ENCODE results near the gene RIMKLB.
"Not testable (repeated sequence)": the region's sequence is repeated elsewhere in the genome, so short reads cannot be mapped to it uniquely, and the experiment has no call there.

Gene RIMKLB

DNA sequence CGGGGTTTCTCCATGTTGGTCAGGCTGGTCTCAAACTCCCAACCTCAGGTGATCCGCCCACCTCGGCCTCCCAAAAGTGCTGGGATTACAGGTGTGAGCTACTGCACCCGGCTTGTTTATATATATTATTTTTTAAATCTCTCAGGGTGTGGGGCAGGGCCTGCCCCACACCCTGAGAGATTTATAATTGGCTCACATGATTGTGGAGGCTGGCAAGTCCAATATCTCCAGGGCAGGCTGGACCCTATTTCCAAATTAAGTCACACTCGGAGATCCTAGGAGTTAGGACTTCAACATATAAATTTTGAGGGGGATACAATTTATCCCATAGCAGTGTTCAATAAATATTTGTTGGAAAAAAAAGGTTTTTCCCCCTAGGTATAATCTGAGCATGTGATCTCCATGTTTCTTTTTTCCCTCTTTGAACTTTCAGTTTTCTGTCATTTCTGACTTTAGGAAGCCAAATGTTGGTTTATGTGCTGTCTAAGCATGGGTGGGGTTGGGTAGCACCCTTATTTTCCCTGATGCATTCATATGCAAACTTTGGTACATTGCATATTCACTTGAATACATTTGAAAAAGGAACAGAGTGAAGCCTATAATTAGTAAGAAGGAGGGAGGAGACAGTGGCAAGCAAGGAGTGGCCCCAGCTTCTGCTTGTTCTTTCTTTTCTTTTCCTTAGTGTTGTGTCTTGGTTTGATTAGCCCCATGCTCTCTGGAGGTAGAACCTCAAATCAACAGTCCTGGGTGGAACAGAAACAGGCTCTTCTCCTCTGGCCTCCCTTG is 116.0 kb downstream of the RIMKLB start:
- no peaks in the 10 kb centered on the region for H3K36me3 ChIP-seq (ENCODE audit: control insufficient read depth, insufficient read depth, low read length)
- H3K4me1 ChIP-seq (ENCODE audit: control insufficient read depth, insufficient read depth, low read length), result no peaks in the 10 kb centered on the region
- H3K4me3 ChIP-seq (ENCODE audit: low read length), result no peak overlapping the region
- H3K9ac ChIP-seq (ENCODE audit: low read length), result no peak overlapping the region
- H3K27me3 ChIP-seq (ENCODE audit: control insufficient read depth, insufficient read depth, low read length), result no peaks in the 10 kb centered on the region
- no peak overlapping the region for H3K27ac ChIP-seq (ENCODE audit: low read depth, low read length)

DNA sequence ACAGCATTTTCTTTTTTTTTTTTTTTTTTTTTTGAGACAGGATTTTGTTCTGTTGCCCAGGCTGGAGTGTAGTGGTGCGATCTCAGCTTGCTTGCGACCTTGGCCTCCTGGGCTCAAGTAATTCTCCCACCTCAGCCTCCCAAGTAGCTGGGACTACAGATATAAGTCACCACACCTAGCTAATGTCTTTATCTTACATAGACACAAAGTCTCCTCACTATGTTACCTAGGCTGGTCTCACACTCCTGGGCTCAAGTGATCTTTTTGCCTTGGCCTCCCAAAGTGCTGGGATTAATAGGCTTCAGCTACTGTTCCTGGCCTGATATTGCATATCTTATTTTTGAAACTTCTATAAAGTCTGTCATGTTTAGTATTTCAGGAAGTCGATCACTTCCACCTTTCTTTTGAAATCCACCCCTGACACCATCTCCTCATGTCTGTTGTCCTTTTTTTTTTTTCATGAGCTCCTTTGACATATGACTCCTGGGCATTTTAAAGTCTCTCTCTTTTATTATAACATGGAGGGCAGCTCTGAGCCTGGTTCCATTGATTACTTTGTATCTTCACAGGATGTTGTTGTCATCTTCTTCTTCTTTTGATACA is 118.8 kb downstream of the RIMKLB start:
- no peaks in the 10 kb centered on the region for H3K4me1 ChIP-seq (ENCODE audit: control insufficient read depth, insufficient read depth, low read length)
- H3K4me3 ChIP-seq (ENCODE audit: low read length), result no peak overlapping the region
- H3K9ac ChIP-seq (ENCODE audit: low read length), result no peak overlapping the region
- H3K27ac ChIP-seq (ENCODE audit: low read depth, low read length), result no peak overlapping the region
- H3K36me3 ChIP-seq (ENCODE audit: control insufficient read depth, insufficient read depth, low read length), result no peaks in the 10 kb centered on the region
- H3K27me3 ChIP-seq (ENCODE audit: control insufficient read depth, insufficient read depth, low read length), result no peaks in the 10 kb centered on the region

DNA sequence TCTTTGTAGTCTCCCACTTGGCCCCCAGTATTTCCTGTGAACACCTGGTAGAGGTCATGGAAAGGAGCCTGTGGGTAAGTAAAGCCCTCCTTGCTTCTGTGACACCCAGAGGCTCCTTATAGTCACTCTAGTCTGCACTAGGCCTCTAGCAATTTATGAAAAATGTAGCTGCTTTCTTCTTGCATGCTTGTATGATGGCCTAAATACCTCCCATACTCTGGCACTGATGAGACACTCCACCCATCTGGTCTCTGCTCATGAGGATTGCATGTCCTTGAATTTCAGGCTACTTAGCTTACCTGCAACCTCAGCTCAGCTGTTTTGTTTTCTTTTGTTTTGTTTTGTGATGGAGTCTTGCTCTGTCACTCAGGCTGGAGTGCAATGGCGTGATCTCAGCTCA is 120.1 kb downstream of the RIMKLB start:
- Histone ChIP-seq H3K9ac (ENCODE audit: low read length) (no peak overlapping the region), H3K4me1 (ENCODE audit: control insufficient read depth, insufficient read depth, low read length) (no peaks in the 10 kb centered on the region), H3K27ac (ENCODE audit: low read depth, low read length) (no peak overlapping the region), H3K36me3 (ENCODE audit: control insufficient read depth, insufficient read depth, low read length) (no peaks in the 10 kb centered on the region), H3K27me3 (ENCODE audit: control insufficient read depth, insufficient read depth, low read length) (no peaks in the 10 kb centered on the region), H3K4me3 (ENCODE audit: low read length) (no peak overlapping the region)

DNA sequence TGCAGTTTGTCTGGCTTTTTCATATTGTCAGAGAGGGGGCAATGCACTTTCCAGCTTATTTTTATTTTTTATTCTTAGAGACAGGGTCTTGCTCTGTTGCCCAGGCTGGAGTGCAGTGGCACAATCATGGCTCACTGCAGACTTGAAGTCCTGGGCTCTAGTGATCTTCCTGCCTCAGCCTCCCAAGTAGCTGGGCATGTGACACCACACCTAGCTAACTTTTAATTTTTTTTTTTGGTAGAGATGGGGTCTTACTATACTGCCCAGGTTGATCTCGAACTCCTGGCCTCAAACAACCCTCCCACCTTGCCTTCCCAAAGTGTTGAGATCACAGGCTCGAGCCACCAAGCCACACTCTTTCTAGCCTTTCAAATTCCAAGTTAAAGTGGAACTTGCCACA is 120.7 kb downstream of the RIMKLB start:
- Histone ChIP-seq H3K27ac (ENCODE audit: low read depth, low read length) (no peak overlapping the region), H3K27me3 (ENCODE audit: control insufficient read depth, insufficient read depth, low read length) (no peaks in the 10 kb centered on the region), H3K9ac (ENCODE audit: low read length) (no peak overlapping the region), H3K4me1 (ENCODE audit: control insufficient read depth, insufficient read depth, low read length) (no peaks in the 10 kb centered on the region), H3K36me3 (ENCODE audit: control insufficient read depth, insufficient read depth, low read length) (no peaks in the 10 kb centered on the region), H3K4me3 (ENCODE audit: low read length) (no peak overlapping the region)

DNA sequence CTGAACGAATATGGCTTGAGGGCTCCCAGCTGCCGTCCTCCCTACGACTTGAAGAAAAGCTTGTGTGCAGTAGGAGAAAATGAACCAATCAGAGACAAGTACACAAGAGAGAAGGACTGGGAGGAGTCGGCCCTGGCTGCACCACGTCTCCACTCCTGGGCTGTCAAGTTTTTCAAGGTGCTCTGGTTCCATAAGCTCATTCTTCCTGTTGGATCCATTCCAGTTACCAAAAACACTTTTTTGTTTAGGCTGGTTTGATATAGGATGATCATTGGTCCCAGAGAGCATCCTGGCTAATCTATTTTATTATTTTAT is 121.8 kb downstream of the RIMKLB start:
- Histone ChIP-seq H3K27me3 (ENCODE audit: control insufficient read depth, insufficient read depth, low read length) (no peaks in the 10 kb centered on the region), H3K9ac (ENCODE audit: low read length) (no peak overlapping the region), H3K36me3 (ENCODE audit: control insufficient read depth, insufficient read depth, low read length) (no peaks in the 10 kb centered on the region), H3K4me1 (ENCODE audit: control insufficient read depth, insufficient read depth, low read length) (no peaks in the 10 kb centered on the region), H3K4me3 (ENCODE audit: low read length) (no peak overlapping the region), H3K27ac (ENCODE audit: low read depth, low read length) (no peak overlapping the region)

DNA sequence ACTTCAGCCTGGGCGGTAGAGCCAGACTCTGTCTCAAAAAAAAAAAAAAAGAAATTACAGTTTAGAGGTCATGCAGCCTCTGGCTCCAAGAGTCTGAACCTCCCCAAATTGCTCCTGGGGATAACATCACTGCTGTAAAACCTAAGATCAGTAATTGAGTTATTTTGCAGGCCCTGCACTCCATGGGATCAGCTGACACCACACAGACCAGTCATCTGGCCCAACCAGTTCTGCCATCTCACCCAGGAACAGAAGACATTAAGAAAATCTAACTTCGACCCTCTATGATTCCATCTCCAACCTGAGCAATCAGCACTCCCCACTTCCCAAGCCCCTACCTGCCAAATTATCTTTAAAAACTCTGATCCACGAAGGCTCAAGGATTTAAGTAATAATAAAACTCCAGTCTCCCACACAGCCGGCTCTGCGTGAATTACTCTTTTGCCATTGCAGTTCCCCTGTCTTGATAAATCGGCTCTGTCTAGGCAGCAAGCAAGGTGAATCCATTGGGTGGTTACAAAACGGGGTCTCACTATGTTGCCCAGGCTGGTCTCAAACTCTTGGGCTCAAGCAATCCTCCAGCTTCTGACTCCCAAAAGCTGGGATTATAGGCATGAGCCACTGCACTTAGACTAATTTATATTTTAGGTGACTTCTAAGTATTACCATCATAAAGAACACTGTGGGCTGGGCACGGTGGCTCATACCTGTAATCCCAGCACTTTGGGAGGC is 123.1 kb downstream of the RIMKLB start:
- H3K27ac ChIP-seq (ENCODE audit: low read depth, low read length); H3K4me1 ChIP-seq (ENCODE audit: control insufficient read depth, insufficient read depth, low read length): not testable (repeated sequence)

DNA sequence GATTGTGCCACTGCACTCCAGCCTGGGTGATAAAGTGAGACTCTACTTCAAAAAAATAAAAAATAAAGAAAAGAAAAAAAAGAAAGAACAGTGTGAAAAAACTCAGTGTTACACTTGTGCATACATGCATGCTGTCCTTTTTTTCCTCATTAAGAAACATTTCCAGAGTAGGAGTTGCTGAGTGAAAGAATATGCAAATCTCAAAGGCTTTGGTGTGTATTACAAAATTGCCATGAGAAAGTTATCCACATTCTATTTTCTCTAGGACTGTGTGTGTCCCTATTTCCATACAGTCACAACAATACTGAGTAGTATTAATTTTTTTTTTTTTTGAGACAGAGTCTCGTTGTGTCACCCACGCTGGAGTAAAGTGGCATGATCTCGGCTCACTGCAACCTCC is 123.8 kb downstream of the RIMKLB start:
- H3K4me1 ChIP-seq (ENCODE audit: control insufficient read depth, insufficient read depth, low read length), result no peaks in the 10 kb centered on the region
- no peak overlapping the region for H3K4me3 ChIP-seq (ENCODE audit: low read length)
- no peak overlapping the region for H3K27ac ChIP-seq (ENCODE audit: low read depth, low read length)
- no peaks in the 10 kb centered on the region for H3K36me3 ChIP-seq (ENCODE audit: control insufficient read depth, insufficient read depth, low read length)
- H3K9ac ChIP-seq (ENCODE audit: low read length), result no peak overlapping the region
- H3K27me3 ChIP-seq (ENCODE audit: control insufficient read depth, insufficient read depth, low read length), result no peaks in the 10 kb centered on the region

More for the DNA sequence above, 123.1 kb downstream of the RIMKLB start:
- not testable (repeated sequence) for H3K4me3 ChIP-seq (ENCODE audit: low read length); H3K9ac ChIP-seq (ENCODE audit: low read length); H3K36me3 ChIP-seq (ENCODE audit: control insufficient read depth, insufficient read depth, low read length); H3K27me3 ChIP-seq (ENCODE audit: control insufficient read depth, insufficient read depth, low read length)

DNA sequence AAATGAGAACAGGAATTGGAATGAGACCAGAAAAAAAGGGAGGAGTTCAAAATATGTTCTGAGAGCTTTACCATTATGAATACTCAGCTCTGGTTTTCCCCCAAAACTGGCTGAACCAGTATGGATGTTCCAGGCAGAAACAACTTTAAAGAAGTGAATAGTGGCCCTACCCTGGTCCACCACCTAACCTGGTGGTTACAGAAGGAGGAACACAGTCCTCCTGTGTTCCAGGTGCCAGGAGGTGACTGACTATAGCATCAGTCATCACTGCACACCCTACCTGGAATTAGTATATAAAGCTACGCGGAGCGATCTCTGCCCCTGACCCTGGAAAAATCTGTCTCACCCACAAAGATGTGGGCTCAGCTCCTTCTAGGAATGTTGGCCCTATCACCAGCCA is 124.5 kb downstream of the RIMKLB start, which contains the start of gene A2ML1:
TSS of gene A2ML1 (plus strand) at position 324 of the 400 bp plus-strand sequence. CDS start at position 355, 31 bp downstream.
- Histone ChIP-seq H3K27me3 (ENCODE audit: control insufficient read depth, insufficient read depth, low read length) (no peaks in the 10 kb centered on the region), H3K27ac (ENCODE audit: low read depth, low read length) (no peak within 1 kb of the TSS)

DNA sequence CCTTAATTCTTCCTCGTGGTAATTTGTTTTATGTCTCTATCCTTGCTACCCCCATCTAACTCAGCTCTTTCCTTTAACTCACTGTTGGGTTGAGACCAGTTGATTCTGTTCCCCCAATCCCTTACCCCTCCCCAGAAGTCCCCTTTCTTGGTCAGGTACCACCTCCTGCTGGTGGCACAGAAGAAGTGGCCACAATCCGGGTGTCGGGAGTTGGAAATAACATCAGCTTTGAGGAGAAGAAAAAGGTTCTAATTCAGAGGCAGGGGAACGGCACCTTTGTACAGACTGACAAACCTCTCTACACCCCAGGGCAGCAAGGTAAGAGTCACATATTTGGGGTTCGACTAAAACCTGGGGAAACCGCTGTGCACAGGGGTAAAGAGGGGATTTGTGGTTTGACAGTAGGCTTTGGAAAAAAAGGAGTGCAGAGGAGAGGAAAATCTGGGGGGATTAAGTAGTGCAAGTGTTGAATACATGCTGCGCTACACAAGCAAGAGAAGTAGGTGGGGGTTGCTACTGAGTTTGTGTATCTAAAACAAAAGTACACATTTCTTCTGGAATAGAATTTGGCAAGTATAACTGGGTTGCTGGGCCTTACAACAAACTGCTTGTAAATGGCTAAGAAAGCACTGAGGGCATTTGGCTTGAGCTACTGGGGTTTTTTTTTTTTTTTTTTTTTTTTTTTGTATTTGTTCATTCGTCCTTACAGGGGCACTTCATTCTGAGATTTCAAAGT is 125.9 kb downstream of the RIMKLB start:
- no peak overlapping the region for H3K9ac ChIP-seq (ENCODE audit: low read length)

More for the DNA sequence above, 124.5 kb downstream of the RIMKLB start, which contains the start of gene A2ML1:
- H3K4me1 ChIP-seq (ENCODE audit: control insufficient read depth, insufficient read depth, low read length), result no peaks in the 10 kb centered on the region
- H3K36me3 ChIP-seq (ENCODE audit: control insufficient read depth, insufficient read depth, low read length), result no peaks in the 10 kb centered on the region
- no peak within 1 kb of the TSS for H3K4me3 ChIP-seq (ENCODE audit: low read length)
- no peak within 1 kb of the TSS for H3K9ac ChIP-seq (ENCODE audit: low read length)

DNA sequence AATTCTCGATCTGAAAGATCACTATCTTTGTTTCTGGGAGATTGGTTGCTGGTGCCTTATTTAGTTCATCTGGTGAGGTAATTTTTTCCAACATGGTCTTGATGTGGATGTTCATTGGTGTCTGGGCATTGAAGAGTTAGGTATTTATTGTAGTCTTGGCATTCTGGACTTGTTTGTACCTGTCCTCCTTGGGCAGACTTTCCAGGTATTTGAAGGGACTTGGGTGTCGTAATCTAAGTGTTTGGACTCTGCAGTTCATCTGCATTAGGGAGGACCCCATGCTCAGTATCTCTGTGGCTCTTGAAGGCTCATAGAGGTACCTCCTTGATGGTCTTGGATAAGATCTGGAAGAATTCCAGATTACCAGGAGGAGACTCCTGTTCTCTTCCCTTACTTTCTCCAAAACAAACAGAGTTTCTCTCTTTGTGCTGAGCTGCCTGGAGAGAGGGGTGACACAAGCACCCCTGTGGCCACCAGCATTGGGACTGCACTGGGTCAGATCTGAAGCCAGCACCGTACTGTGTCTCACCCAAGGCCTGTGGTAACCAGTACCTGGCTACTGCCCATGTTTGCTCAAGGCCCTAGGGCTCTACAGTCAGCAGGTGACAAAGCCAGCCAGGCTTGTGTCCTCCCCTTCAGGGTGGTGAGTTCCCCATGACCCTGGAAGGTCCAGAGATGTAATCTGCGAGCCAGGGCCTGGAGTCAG is 129.9 kb downstream of the RIMKLB start:
- H3K4me3 ChIP-seq (ENCODE audit: low read length), result no peak overlapping the region
- H3K27ac ChIP-seq (ENCODE audit: low read depth, low read length), result no peak overlapping the region
- H3K36me3 ChIP-seq (ENCODE audit: control insufficient read depth, insufficient read depth, low read length), result no peaks in the 10 kb centered on the region
- H3K27me3 ChIP-seq (ENCODE audit: control insufficient read depth, insufficient read depth, low read length), result peaks cover 2% of the 10 kb centered on the region
- H3K9ac ChIP-seq (ENCODE audit: low read length), result no peak overlapping the region
- H3K4me1 ChIP-seq (ENCODE audit: control insufficient read depth, insufficient read depth, low read length), result no peaks in the 10 kb centered on the region

More for the DNA sequence above, 125.9 kb downstream of the RIMKLB start:
- no peak overlapping the region for H3K27ac ChIP-seq (ENCODE audit: low read depth, low read length)
- H3K4me3 ChIP-seq (ENCODE audit: low read length), result no peak overlapping the region
- H3K4me1 ChIP-seq (ENCODE audit: control insufficient read depth, insufficient read depth, low read length), result no peaks in the 10 kb centered on the region
- H3K27me3 ChIP-seq (ENCODE audit: control insufficient read depth, insufficient read depth, low read length), result peaks cover 1% of the 10 kb centered on the region
- H3K36me3 ChIP-seq (ENCODE audit: control insufficient read depth, insufficient read depth, low read length), result no peaks in the 10 kb centered on the region

DNA sequence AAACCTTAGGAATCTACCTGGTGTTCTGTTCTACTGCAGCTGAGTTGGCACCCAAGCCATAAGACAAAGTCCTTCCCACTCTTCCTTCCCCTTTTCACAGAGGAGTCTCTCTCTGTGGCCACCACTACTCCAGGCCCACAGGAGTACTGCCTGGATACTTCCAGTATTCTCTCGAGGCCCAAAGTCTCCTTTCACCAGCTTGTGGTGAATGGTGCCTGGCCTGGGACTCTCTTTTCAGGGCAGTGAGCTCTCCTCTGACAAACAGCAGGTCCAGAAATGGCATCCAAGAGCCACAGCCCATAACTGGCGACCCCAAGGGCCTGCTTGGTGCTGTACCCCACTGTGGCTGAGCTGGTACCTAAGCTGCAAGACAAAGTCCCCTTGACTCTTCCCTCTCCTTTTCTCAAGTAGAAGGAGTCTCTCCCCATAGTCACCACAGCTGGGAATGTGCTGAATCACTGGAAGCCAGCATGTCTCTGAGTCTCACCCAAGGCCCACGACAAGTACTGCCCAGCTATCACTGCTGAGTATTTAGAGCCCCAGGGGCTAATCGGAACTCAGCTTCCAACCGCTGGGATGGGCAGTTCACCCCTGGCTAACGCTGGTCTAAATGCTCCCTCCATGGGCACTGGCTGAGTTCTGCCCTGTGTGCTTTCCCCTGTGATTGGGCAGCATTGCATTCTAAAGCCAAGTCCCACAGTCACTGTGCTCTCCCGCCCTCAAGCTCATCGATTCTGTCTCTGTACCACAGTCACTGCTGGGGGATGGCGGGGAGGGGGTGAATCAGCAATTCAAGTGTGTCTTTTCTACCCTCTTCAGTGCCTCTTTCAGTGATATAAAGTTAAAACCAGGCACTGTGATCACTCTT is 130.7 kb downstream of the RIMKLB start:
- Histone ChIP-seq H3K27ac (ENCODE audit: low read depth, low read length) (no peak overlapping the region), H3K27me3 (ENCODE audit: control insufficient read depth, insufficient read depth, low read length) (peaks cover 2% of the 10 kb centered on the region), H3K4me1 (ENCODE audit: control insufficient read depth, insufficient read depth, low read length) (no peaks in the 10 kb centered on the region), H3K36me3 (ENCODE audit: control insufficient read depth, insufficient read depth, low read length) (no peaks in the 10 kb centered on the region), H3K4me3 (ENCODE audit: low read length) (no peak overlapping the region), H3K9ac (ENCODE audit: low read length) (no peak overlapping the region)
